A172 (cell line): ENCODE measurements around the gene TMCO2. TPM values are rescaled to one million over a fixed set of nuclear protein-coding genes. Genes with fewer than 3 reads are reported as not detected.

ENCODE experiments used
- DNase-seq: peaks from one replicate; pipeline ENCODE4 v3.0.0-alpha.2; 2015; ENCODE audit warnings: low spot score
- total RNA-seq: library from RNA; depleted of rRNA; stranded (reverse); fragments of >200 nt; shearing (Covaris generic); gene quantifications from 2 replicates; pipeline ENCODE4 v1.2.3, GENCODE V29; 2014

The TMCO2 gene
- total RNA-seq, 1 experiment from 2014 or later, result not detected

GRCh38 chr1:40257688-40258444 lies 10.1 kb downstream of the TMCO2 start, which contains the start of gene ZMPSTE24:
Gene ZMPSTE24, plus strand, starts transcription at chr1:40258236. Its CDS starts 36 bp downstream, at chr1:40258272.
- peak; percentile 94 for DNase-seq

DNA sequence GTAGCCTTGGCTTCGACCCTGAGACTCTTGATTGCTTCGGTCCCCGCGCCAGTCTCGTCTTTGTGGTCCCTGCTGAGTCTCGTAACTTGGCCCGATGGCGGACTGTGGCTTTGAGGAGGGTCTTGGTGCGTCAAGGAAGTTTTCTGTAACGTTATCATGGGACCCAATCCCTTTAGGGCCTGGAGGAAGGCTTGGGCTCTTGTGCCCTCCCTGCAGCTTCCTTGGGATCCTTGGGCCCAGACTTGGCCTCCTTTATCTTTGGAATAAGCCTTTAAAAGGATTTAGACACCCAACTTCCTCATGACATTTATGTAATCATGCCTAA lies 10.7 kb downstream of the TMCO2 start:
- DNase-seq, result no peak

DNA sequence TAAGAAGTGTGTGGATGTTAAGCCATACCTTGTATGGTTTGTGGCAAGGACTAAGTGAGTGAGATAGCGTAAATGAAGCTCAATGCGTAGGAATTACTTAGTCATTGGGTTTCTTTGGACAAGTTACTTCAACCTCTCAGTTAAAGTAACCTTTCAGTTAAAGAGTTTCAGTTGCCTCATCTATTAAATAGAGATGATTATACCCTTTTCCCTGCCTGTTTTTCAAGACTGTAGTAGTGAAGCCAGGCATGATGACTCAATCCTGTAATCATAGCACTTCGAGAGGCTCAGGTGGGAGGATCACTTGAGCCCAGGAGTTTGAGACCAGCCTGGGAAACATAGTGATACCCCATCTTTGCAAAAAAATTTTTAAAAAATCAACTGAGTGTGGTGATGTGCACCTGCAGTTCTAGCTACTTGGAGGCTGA lies 16.6 kb downstream of the TMCO2 start:
- DNase-seq, result no peak

- DNase-seq, result no peak
Measured at GRCh38 chr1:40265298-40265697, 17.6 kb downstream of the TMCO2 start.

DNA sequence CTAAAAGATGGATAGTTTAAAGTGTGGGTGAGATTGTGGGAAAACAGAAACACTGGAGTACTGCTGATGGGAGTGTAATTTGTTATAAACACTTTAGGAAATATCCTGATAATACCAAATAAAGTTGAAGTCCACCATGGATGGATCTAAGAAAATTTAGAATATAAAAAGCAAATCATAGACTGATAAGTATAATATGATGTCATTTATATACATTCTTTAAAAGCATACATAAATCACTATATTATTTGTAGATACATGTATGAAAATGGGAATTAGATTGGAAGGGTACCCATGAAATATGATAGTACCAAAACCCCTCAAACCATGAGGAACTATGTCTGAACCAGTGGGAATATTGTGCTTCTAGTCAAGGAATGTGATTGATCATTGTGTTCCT lies 18.2 kb downstream of the TMCO2 start:
- no peak for DNase-seq

- DNase-seq, result no peak
Measured at GRCh38 chr1:40266786-40267535, 19.2 kb downstream of the TMCO2 start.

DNA sequence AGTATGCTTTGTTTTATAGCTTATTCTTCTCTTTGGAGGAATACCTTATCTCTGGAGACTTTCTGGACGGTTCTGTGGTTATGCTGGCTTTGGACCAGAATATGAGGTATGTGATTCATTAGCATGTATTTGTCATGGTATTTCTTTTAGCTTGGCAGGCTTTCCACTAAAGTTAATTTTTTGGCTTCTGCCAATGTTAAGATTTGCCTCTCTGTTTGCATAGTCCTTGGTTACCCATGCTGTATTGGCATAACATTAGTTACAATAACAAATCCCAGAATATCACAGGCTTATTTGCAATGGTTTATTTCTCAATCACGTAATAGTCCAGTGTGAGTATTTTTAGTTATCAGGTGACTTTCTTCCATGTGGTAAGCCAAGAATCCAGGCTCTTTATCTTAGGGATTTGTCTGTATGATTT lies 20.0 kb downstream of the TMCO2 start:
- DNase-seq, result peak; percentile 41

GRCh38 chr1:40268211-40268610 lies 20.5 kb downstream of the TMCO2 start:
- DNase-seq, result no peak

- DNase-seq, result no peak
Measured at GRCh38 chr1:40270152-40270834, 22.6 kb downstream of the TMCO2 start.

- DNase-seq, result no peak
Measured at GRCh38 chr1:40272653-40273213, 25.0 kb downstream of the TMCO2 start.

DNA sequence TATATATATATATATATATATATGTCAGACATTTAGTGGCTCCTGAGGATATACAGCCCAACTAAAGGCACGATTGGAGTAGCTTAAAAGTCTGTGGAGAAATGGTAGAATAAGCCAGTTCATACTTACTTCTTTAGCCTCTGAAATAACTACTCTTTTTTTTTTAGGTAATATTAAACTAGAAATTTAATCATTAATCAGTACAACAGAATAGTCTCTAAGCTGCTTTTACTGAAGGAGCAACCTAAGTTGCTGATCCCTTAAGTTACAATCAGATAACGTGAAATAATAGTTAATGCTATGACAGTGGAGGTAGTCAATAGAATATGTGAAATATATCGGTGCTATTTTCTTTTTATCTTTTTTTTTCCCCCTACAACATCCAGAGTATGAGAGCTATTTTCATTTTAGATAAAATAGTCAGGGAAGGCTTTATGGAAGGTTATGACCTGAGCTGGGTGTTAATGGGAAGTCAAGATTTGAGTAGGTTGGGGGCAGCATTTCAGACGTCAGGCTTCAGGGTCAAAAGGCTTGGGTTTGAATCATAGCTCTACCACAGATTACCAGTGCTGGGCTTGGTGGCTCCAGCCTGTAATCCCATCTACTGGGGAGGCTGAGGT lies 25.9 kb downstream of the TMCO2 start:
- DNase-seq, result no peak

DNA sequence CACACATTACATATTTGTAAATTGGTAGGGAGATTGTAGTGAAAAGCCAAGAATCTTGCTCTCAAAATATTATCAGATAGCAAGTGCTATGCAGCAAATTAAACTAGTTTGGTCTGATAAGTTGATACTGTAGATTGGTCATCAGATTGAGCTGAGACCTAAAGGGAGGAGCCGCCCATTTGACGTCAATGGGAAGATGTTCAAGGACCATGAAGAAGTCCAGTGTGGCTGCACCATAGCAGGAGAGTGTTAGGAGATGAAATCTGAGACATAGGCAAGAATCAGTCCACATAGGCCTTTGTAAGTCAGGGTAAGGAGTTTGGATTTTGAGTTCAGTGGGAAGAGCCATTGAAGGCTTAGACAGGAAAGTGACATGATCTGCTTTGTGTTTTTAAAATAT lies 26.6 kb downstream of the TMCO2 start:
- no peak for DNase-seq

DNA sequence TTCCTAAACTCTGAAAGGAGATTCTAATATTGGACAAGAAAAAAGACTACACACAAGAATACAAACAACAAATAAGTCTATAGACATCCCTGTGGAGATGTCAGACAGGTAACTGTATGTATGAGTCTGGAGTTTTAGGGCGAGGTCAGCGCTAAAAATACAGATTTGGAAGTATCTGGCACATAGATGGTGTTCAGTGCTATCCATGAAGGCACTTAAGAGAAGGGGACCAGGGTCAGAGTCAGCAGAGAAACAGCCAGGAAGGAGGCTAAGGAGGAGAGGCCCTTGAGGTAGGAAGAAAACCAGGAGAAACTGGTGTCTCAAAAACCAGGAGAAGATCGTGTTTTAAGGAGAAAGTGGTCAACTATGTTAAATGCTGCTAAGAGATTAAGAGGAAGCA lies 28.4 kb downstream of the TMCO2 start:
- DNase-seq, result no peak

- DNase-seq, result no peak
Measured at GRCh38 chr1:40281853-40282252, 34.1 kb downstream of the TMCO2 start.

DNA sequence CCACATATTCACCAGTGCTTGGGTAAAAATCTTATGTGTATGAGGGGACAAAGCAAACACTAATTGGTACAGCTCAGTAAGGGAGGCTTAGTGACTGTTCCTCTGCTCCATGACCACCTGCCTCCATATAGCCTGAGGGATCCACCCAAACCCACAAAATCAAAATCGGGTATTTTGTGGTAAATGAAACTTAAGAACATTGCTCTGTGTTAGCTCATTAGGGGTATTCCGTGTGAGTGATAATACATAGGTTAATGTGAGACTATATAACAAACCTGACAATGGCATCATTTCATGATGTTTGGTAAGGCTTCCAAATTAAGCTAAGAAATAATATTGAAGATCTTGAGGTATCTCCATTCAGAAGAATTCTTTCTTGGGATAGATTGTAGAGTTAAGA lies 43.6 kb downstream of the TMCO2 start:
- DNase-seq, result no peak

GRCh38 chr1:40299366-40300248 lies 51.9 kb downstream of the TMCO2 start:
- DNase-seq, result peak; percentile 41

DNA sequence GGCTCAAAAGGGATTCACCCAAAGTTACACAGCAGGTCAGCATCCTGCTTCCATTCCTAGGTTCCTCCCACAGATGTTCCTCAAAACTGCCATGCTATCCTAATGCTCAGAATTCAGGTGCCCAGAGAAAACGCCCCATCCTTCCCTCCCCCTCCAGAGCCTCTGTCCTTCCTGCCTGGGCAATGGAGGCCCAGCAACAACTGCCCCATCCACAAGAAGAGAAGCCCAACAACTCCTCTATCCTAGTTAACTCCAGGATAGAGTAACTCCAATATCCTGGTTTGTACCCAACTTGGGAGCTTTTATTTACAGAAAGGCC lies 52.5 kb downstream of the TMCO2 start:
- no peak for DNase-seq

GRCh38 chr1:40300651-40301050 lies 52.9 kb downstream of the TMCO2 start:
- DNase-seq, result no peak

- DNase-seq, result no peak
Measured at GRCh38 chr1:40301066-40301465, 53.3 kb downstream of the TMCO2 start.
